GM18861 (cell line): ENCODE measurements around the gene ADK.
"Not testable (repeated sequence)": the region's sequence is repeated elsewhere in the genome, so short reads cannot be mapped to it uniquely, and the experiment has no call there.

Experiments
- ATAC-seq: cut with Tn5 transposase; IDR thresholded peaks from one replicate; pipeline ENCODE4 v1.9.1; 2021; ENCODE audit not compliant: unreplicated experiment

ADK gene

GRCh38 chr10:74418285-74418872 lies 267.4 kb downstream of the ADK start:
- no peak for ATAC-seq

GRCh38 chr10:74419491-74419951 lies 268.5 kb downstream of the ADK start:
- ATAC-seq, result no peak

GRCh38 chr10:74419958-74420375 lies 268.9 kb downstream of the ADK start:
- no peak for ATAC-seq

GRCh38 chr10:74424565-74424964 lies 273.5 kb downstream of the ADK start:
- ATAC-seq, result no peak

- ATAC-seq, result no peak
Measured at GRCh38 chr10:74425456-74426001, 274.5 kb downstream of the ADK start.

GRCh38 chr10:74431816-74432215 lies 280.8 kb downstream of the ADK start:
- ATAC-seq, result no peak

- no peak for ATAC-seq
Measured at GRCh38 chr10:74432841-74433594, 282.0 kb downstream of the ADK start.

- ATAC-seq, result no peak
Measured at GRCh38 chr10:74433595-74433956, 282.6 kb downstream of the ADK start.

- no peak for ATAC-seq
Measured at GRCh38 chr10:74433993-74434392, 283.0 kb downstream of the ADK start.

GRCh38 chr10:74434547-74434946 lies 283.5 kb downstream of the ADK start:
- no peak for ATAC-seq

GRCh38 chr10:74436523-74437170 lies 285.6 kb downstream of the ADK start:
- no peak for ATAC-seq

GRCh38 chr10:74437822-74438221 lies 286.8 kb downstream of the ADK start:
- no peak for ATAC-seq

GRCh38 chr10:74439213-74439612 lies 288.2 kb downstream of the ADK start:
- no peak for ATAC-seq

- ATAC-seq, result no peak
Measured at GRCh38 chr10:74445493-74445892, 294.5 kb downstream of the ADK start.

GRCh38 chr10:74450602-74451001 lies 299.6 kb downstream of the ADK start:
- ATAC-seq, result no peak

- ATAC-seq, result no peak
Measured at GRCh38 chr10:74451127-74451829, 300.3 kb downstream of the ADK start.

GRCh38 chr10:74453169-74453568 lies 302.1 kb downstream of the ADK start:
- ATAC-seq, result no peak

- not testable (repeated sequence) for ATAC-seq
Measured at GRCh38 chr10:74457478-74457877, 306.5 kb downstream of the ADK start.

GRCh38 chr10:74460812-74461211 lies 309.8 kb downstream of the ADK start:
- no peak for ATAC-seq

GRCh38 chr10:74474022-74474713 lies 323.1 kb downstream of the ADK start:
- no peak for ATAC-seq
